OCI-LY7 (cell line): ENCODE results near the gene CRAMP1. TPM values are rescaled to one million over a fixed set of nuclear protein-coding genes. Genes with fewer than 3 reads are reported as not detected.

Experiments
- BruUV-seq: library from RNA; stranded (reverse); fragments of 400-500 nt; replicated peaks from 2 replicates; lab custom pipeline; 2021; lab: Mats Ljungman, UMichigan
- CTCF ChIA-PET: fragments of 300-600 bp; sonication (Branson Sonifier 250); formaldehyde crosslinking; loops from one replicate; lab custom pipeline; 2022; ENCODE audit warnings: antibody characterized with exemption; ENCODE audit not compliant: unreplicated experiment; lab: Charles Lee
- POLR2A ChIA-PET: fragments of 300-600 bp; sonication (Branson Sonifier 250); formaldehyde crosslinking; loops from one replicate; lab custom pipeline; 2022; ENCODE audit warnings: antibody characterized with exemption; lab: Charles Lee
- DNase-seq: peaks from one replicate; pipeline ENCODE4 v3.0.0-alpha.2; 2015; ENCODE audit warnings: low spot score
- H2AFZ ChIP-seq: fragments of 200-600 bp; sonication (generic), shearing (Covaris generic); 2 replicates; pipeline ENCODE4 v1.6.1; 2014; ENCODE audit warnings: mild to moderate bottlenecking, antibody characterized with exemption, low read length, moderate library complexity
- H3K27ac ChIP-seq: fragments of 200-600 bp; sonication (generic); 2 replicates; pipeline ENCODE4 v1.5.1; 2014; ENCODE audit warnings: mixed run types, low read depth, mild to moderate bottlenecking, moderate library complexity, low read length, inconsistent platforms; ENCODE audit not compliant: poor library complexity, severe bottlenecking
- H3K36me3 ChIP-seq: fragments of 200-600 bp; sonication (generic); 2 replicates; pipeline ENCODE4 v1.6.1; 2014; ENCODE audit warnings: mild to moderate bottlenecking, antibody characterized with exemption, low read length, moderate library complexity, mixed read lengths; ENCODE audit not compliant: insufficient read depth
- H3K4me1 ChIP-seq: fragments of 200-600 bp; sonication (generic); 2 replicates; pipeline ENCODE4 v1.5.1; 2014; ENCODE audit warnings: mild to moderate bottlenecking, low read length; ENCODE audit not compliant: insufficient read depth, poor library complexity, severe bottlenecking
- H3K4me2 ChIP-seq: fragments of 200-600 bp; sonication (generic); 2 replicates; pipeline ENCODE4 v1.6.1; 2014; ENCODE audit warnings: mild to moderate bottlenecking, low read length
- H3K4me3 ChIP-seq: fragments of 200-600 bp; sonication (generic); 2 replicates; pipeline ENCODE4 v1.5.1; 2014; ENCODE audit warnings: mild to moderate bottlenecking, low read depth, low read length; ENCODE audit not compliant: poor library complexity, severe bottlenecking
- H3K79me2 ChIP-seq: fragments of 200-600 bp; sonication (generic); 2 replicates; pipeline ENCODE4 v1.6.1; 2016; ENCODE audit warnings: low read depth, mild to moderate bottlenecking, low read length, moderate library complexity, mixed read lengths; ENCODE audit not compliant: insufficient read depth
- H3K9me2 ChIP-seq: fragments of 200-600 bp; sonication (generic); 2 replicates; pipeline ENCODE4 v1.6.1; 2016; ENCODE audit warnings: mild to moderate bottlenecking, low read length, mixed read lengths; ENCODE audit not compliant: insufficient read depth
- H3K9me3 ChIP-seq: fragments of 200-600 bp; sonication (generic); 2 replicates; pipeline ENCODE4 v1.6.1; 2014; ENCODE audit warnings: mild to moderate bottlenecking, mixed run types, low read length, mixed read lengths
- H4K20me1 ChIP-seq: fragments of 200-600 bp; sonication (generic); 2 replicates; pipeline ENCODE4 v1.6.1; 2014; ENCODE audit warnings: mild to moderate bottlenecking, antibody characterized with exemption, low read length, moderate library complexity, mixed read lengths; ENCODE audit not compliant: insufficient read depth
- EZH2phosphoT487 ChIP-seq: fragments of 200-600 bp; sonication (generic); IDR thresholded peaks from 2 replicates; pipeline ENCODE4 v1.6.1; 2018; ENCODE audit warnings: low read depth, borderline replicate concordance, mild to moderate bottlenecking, mixed run types, antibody characterized with exemption, low read length, moderate library complexity, mixed read lengths
- intact Hi-C: fragments of 100-400 bp; cut with micrococcal nuclease; formaldehyde crosslinking; loops from one replicate; pipeline ENCODE4 v1.10.0; 2022; ENCODE audit not compliant: unreplicated experiment
- total RNA-seq, 2 experiments: library from RNA; depleted of rRNA in 1 of 2; stranded (reverse); fragments of >200 nt in 1 of 2; shearing (Covaris generic) in 1 of 2; gene quantifications; 2 replicates each; pipeline ENCODE4 v1.2.3, GENCODE V29; 2014 to 2022
- TF ChIP-seq, protein P1 (sequence below): fragments of 200-600 bp; sonication (generic); conservative IDR thresholded peaks from 2 replicates; pipeline ENCODE4 v1.5.1; 2014; ENCODE audit warnings: mild to moderate bottlenecking, antibody characterized with exemption, low read length, moderate library complexity, mixed read lengths

Gene CRAMP1
- total RNA-seq, 2 experiments from 2014 or later, result 10.5 to 33.6 TPM

- Histone ChIP-seq H2AFZ (no peak overlapping the region), H3K4me2 (no peak overlapping the region), H3K79me2 (no peaks in the 10 kb centered on the region), H3K4me3 (no peak overlapping the region), H3K9me2 (no peaks in the 10 kb centered on the region), H3K36me3 (no peaks in the 10 kb centered on the region), H3K27ac (no peak overlapping the region), H3K4me1 (no peaks in the 10 kb centered on the region), H3K9me3 (no peaks in the 10 kb centered on the region), H4K20me1 (no peaks in the 10 kb centered on the region)
- POLR2A ChIA-PET, result no interaction called here
- TF ChIP-seq EZH2phosphoT487, result no peak
- TF ChIP-seq, protein P1, sequence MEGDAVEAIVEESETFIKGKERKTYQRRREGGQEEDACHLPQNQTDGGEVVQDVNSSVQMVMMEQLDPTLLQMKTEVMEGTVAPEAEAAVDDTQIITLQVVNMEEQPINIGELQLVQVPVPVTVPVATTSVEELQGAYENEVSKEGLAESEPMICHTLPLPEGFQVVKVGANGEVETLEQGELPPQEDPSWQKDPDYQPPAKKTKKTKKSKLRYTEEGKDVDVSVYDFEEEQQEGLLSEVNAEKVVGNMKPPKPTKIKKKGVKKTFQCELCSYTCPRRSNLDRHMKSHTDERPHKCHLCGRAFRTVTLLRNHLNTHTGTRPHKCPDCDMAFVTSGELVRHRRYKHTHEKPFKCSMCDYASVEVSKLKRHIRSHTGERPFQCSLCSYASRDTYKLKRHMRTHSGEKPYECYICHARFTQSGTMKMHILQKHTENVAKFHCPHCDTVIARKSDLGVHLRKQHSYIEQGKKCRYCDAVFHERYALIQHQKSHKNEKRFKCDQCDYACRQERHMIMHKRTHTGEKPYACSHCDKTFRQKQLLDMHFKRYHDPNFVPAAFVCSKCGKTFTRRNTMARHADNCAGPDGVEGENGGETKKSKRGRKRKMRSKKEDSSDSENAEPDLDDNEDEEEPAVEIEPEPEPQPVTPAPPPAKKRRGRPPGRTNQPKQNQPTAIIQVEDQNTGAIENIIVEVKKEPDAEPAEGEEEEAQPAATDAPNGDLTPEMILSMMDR, result no peak
- CTCF ChIA-PET, result no interaction called here
- no peak for DNase-seq
- BruUV-seq, result no TSS peak
- intact Hi-C loops, result no loop called here
These were observed 41.0 kb upstream of the CRAMP1 start for GRCh38 chr16:1571012-1571671.

- Histone ChIP-seq H3K36me3 (no peaks in the 10 kb centered on the region), H3K4me1 (no peaks in the 10 kb centered on the region), H3K27ac (no peak overlapping the region), H3K79me2 (no peaks in the 10 kb centered on the region), H4K20me1 (no peaks in the 10 kb centered on the region), H3K9me3 (no peaks in the 10 kb centered on the region), H3K9me2 (no peaks in the 10 kb centered on the region), H2AFZ (no peak overlapping the region), H3K4me3 (no peak overlapping the region), H3K4me2 (no peak overlapping the region)
- TF ChIP-seq, protein P1, result no peak
- TF ChIP-seq EZH2phosphoT487, result no peak
- intact Hi-C loops, result no loop called here
- no TSS peak for BruUV-seq
- no peak for DNase-seq
- ChIA-PET POLR2A (no interaction called here), CTCF (no interaction called here)
These were observed 39.5 kb upstream of the CRAMP1 start for GRCh38 chr16:1572673-1573072.

GRCh38 chr16:1573301-1573700, 38.9 kb upstream of the CRAMP1 start:
- H3K9me3 ChIP-seq, result no peaks in the 10 kb centered on the region

More at GRCh38 chr16:1573301-1573700, 38.9 kb upstream of the CRAMP1 start:
- Histone ChIP-seq H3K4me3 (no peak overlapping the region), H3K27ac (no peak overlapping the region), H3K4me2 (no peak overlapping the region), H4K20me1 (no peaks in the 10 kb centered on the region), H3K4me1 (no peaks in the 10 kb centered on the region), H3K79me2 (no peaks in the 10 kb centered on the region), H3K36me3 (no peaks in the 10 kb centered on the region), H2AFZ (no peak overlapping the region), H3K9me2 (no peaks in the 10 kb centered on the region)
- TF ChIP-seq, protein P1, result no peak
- TF ChIP-seq EZH2phosphoT487, result no peak
- ChIA-PET POLR2A (no interaction called here), CTCF (no interaction called here)
- DNase-seq, result no peak
- no TSS peak for BruUV-seq
- intact Hi-C loops, result no loop called here
